GM18498 (cell line): ENCODE results near the gene SUDS3.
"Not testable (repeated sequence)": the region's sequence is repeated elsewhere in the genome, so short reads cannot be mapped to it uniquely, and the experiment has no call there.

Source experiments
- ATAC-seq: cut with Tn5 transposase; IDR thresholded peaks from one replicate; pipeline ENCODE4 v1.9.1; 2021; ENCODE audit warnings: mild to moderate bottlenecking, moderate library complexity; ENCODE audit not compliant: unreplicated experiment

Gene SUDS3

DNA sequence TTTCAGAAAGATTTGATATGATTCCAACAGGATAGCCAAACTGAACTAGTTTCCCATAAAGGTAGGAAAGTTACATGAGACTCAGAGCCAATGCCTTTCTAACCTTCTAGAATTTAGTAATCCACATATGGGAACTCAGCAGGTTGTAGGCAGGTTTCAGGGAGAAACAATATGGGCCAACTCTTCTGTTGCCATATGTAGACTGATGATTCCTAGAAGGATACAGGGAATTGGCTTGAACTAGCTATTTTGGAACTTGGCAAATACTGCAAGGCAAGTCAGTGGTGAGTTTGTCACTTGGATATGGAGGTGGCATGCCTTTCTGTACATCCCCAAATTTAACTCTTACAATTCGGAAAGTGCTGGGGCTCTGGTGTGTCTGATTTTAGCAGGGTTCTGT is 15.5 kb downstream of the SUDS3 start:
- ATAC-seq = no peak

DNA sequence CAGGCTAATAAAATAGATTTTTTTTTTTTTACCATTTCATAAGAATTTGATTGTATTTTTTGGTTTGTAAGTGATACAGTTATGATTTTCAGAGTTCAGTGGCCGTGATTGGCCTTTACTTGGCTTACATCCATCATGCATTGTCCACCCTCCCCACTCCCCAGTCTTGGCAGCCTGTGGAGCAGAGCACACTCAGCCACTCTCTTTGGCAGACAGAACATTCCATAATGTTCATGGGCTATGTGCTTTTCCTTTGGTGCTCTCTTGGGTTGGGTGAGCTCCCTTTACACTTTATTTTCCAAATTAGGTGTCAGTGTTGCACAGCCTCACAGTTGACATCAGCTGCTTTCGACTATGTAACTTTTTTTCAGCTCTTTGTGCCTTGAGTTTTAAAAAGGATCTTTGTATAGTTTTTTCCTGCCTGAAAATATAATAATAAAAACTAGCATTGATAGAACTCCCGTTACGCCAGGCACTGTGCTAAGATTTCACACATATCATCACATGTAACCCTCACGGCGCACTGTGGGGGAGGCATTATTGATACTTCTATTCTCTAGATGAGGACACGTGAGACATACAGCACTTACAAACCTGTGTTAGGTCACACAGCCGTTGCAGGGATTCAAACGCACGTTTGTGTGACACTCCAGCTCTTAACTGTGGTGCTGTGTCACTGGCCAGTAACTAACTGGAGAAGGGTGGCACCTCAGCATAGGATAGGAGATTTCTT is 21.5 kb downstream of the SUDS3 start:
- no peak for ATAC-seq

DNA sequence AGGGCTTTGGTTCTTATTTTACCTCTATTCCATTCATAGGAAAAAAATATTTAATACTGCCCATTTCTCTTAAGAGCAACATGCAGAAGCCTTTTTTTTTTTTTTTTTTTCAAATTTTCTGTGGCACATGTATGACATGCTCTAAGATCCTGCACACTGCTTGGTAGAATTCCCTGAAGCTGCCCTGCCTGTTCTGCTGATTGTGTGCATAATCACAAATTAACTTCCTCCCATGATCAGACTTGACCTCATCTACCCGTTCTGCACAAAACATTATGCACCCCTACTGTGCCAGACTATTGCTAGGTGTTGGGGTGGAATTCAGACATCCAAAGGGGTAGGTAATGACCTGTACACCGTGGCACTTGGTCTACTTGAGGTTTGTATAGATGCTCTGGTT is 22.2 kb downstream of the SUDS3 start:
- no peak for ATAC-seq

DNA sequence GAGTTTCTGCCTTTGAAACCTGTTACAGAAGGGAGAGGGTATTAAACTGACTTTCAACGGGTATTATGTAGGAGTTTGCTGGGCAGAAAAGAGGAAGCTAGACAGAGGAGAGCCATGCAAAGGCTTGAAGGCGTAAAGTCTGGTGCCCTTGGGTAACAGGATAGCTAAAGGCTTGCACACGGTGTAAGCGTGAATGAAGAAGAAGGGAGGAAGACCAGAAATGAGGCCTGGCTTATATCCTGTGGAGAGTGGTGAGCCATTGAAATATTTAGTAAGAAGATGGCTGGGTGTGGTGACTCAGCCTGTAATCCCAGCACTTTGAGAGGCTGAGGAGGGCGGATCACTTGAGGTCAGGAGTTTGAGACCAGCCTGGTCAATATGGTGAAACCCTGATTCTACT is 22.6 kb downstream of the SUDS3 start:
- ATAC-seq = no peak

DNA sequence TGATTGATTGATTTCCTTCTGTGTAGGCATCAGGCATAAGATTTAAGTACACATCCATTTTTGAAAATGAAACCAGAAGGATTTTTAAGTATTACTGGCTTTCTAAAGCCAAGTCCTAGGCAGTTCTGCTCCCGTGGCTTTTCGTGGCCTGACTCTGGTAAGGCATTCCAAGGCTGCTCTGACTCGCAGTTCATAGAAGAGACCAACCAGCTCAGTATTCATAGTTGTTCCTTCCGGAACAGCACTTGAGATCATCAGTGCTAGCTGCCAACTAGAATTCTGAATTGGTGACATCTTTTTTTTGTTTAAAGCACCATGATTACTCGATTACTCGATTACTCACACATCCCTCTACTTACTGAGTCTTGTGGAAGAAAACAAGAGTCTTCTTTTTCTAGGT is 25.9 kb downstream of the SUDS3 start:
- ATAC-seq = no peak

DNA sequence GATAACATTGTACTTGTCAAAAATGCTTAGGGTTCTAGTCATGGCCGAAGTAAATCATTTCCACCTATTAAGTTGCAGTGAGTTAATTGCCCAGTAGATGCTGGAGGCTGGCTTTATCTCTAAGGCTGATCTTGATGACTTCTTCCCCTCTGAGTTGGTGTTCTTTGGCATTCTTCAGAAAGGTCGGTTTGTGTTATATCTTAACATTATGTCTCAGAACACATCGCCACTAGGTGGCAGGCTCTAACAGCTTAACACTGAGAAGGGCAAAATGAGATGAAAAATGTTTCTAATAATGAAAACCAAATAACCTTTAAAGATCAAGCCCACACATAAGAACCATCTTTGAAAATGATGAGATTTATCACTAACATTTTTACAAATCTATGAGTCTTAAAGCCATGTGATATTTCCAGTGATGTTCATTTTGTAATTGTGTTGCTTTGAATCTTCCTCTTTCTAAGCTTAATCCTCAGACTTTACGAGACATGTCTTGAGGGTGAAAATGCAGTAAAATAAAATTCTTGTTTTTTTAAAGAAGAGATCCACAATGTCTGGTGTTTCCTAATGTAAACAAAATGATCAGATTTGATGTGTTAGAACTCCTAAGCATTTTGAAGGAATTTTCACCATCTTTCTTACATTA is 28.6 kb downstream of the SUDS3 start:
- peak; percentile 60 for ATAC-seq

DNA sequence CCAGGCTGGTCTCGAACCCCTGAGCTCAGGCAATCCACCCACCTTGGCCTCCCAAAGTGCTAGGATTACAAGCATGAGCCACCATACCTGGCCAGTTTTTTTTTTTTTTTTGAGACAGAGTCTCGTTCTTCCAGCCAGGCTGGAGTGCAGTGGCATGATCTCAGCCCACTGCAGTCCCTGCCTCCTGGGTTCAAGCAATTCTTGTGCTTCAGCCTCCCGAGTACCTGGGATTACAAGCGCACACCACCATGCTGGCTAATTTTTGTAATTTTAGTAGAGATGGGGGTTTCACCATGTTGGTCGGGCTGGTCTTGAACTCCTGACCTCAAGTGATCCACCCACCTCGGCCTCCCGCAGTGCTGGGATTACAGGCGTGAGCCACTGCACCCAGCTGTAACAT is 31.9 kb downstream of the SUDS3 start:
- not testable (repeated sequence) for ATAC-seq

DNA sequence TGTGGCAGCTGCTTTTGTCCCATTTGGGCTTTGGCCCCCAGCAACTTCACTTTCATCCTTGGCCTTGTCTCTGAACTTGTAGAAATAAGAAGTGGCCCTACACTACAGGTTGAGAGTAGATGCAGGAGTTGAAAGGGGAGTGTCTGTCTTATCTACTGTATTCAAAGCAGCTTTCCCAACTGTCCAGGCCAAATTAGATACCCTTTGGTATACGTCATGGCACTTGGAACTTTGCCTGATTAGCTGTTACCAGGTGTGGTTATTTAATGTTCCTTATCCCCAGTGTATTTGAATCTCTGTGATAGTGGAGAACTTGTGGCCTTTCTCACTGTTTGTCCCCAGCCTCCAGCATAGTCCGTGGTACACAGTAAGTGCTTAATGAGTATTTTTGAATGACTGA is 33.5 kb downstream of the SUDS3 start:
- ATAC-seq = no peak

DNA sequence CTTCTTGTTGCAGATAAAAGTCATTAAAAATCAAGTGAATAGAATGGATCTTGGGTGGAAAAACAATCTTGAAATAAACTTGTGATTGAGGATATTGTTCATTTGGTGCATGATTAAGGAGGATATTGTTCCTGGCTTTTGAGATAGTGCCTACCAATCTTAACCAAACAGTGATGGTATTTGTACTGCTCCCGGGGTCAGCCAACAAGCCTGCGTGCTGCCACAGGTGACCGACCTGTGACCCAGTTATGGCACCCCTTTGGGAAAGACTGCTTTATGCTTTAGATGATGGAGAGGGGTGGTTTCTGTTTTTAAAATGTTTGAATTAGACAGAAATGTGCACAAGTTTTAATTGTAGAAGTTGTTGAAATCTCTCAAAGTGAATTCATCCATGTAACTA is 41.6 kb downstream of the SUDS3 start:
- ATAC-seq = no peak

DNA sequence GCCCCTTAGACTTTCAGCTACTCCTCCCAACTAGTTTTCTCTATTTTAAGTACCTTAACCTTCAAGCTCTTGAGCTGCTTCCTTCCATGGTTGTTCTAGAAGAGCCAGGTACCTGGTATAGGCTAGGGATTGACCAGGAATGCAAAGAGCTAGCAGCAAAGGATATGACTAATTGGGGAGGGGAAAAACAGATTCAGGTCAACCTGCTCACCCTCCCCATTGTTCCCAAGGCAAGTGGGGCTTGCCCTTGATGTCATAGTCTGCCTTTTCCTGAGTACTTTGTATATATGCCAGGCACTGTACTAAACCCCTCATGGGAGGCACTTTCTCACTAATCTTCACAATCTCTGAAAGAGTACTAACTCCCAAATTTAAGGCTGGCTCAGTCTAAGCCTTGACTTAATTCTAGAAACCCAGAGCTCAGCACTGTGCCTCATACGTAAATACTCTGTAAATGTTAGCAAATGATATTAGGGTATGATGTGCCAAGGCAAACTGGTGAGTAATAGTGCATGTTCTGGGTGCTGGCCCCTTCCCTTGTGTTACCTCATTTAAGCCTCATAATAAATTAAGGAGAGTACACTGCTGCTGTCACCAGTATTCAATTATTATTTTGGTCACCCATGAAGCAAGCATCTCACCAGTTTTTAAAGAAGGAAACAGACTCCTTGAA is 42.2 kb downstream of the SUDS3 start:
- no peak for ATAC-seq

DNA sequence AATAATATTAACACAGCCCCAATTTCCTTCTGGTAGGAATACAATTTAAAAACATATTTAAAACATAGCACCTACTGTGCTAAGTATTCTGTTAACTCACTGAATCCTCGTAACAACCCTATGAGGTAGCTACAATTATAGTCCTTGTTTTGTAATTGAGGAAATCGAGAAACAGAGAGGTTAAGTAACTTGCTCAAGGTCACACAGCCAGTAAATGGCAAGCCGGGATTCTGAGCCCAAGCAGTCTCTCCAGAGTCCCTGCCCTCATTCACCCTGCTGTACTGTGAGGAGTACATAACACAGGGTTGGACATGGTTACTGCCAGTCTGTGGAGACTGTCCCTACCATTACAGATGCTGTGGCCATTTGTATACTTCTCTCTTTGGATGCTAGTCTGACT is 44.3 kb downstream of the SUDS3 start:
- no peak for ATAC-seq

DNA sequence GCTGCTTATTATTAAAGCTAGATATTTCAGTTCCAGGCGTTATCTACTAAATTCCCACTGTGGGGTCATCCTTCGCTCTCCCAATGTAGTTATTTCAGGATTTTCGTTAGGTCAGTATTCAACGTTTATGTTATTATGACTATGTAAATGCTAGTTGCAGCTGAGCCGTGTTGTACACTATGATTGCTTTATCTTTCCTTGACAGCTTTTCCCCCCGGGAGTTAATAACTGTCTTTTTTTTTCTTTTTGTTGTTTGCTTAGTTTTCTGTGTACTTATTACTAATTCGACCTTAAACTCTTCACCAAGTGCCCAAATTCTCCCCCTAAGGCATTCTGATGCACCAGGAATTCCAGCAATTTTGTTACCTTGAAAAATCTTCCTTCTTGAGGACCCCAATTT is 48.5 kb downstream of the SUDS3 start:
- no peak for ATAC-seq

DNA sequence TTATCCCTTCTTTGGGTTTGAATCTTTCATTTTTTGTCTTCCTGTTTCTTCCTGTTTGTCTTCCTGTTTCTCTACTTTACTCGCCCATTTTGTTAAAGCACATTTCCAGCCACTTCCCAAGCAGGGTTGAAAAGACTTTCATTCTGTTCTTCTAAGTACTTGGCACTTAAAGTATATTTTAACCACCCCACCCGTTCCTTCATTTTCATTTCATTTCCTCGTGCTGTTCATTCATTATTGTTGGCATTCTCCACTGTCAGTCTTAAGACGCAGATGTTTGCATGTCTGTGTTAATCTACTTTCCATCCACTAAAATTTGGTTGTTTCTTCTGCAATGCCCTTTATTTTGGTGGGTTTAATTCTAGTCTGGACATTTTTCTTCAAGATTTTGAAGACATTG is 49.0 kb downstream of the SUDS3 start:
- no peak for ATAC-seq

DNA sequence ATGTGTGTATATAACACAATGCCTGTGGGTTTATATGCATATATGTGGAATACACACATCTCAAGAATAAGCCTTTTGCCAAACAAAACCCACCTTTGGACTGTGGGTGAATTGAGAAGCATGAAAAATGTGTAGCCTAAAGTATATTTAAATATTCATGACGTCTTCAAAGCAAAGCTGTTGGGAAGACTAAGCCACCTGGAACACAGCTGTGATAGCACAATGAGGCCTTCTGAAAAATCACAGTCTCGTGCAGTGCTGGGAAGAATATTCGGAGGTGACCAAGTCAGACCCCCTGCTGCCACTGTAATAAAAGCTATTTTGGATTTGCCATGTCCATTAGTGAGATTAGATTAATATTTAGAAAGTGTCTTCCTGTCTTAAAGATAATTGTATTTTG is 51.5 kb downstream of the SUDS3 start:
- ATAC-seq = no peak

DNA sequence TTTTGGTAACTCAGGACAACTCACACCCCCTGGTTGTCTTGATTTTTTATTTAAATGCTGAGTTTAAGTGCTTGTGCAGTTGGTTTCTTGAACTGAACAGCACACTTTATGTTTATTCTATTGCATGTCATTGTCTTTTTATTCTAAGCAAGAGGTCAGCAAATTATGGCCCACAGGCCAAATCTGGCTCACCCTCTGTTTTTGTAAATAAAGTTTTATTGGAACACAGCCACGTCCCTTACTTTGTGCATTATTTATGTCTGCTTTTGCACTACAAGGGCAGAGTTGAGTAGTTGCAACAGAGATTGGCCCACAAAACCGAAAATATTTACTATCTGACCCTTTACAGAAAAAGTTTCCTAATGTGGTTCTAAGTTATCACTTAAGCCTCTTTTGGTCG is 52.3 kb downstream of the SUDS3 start:
- ATAC-seq = no peak

DNA sequence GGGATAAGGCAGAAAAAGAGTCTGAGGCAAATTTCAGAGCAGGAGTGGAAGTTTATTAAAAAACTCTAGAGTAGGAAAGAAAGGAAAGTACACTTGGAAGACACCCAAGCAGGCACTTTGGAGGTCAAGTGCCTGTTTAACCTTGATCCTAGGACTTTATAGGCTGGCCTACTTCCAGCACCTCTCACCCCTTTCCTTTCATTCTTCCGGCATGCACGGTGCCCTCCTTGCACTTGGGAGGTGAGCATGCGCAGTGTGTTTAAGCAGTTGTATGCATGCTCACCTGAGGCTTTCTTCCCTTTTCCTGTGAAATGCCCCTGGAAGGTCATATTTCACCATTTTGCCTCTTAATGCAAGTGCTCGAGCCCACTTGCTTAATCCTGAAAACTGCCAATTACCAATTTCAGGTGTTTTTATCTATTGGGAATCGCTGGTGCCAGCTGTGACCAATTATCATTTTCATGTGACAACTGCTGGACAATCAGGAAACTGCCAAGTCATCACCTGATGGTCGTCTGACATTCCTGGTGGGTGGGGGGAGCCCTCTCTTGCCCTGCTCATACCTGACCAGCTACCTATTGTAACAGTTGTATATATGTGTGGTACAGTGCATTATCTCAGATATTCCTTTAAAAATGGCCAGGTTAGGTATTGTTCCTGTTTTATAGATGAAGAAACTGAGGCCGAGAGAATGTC is 53.5 kb downstream of the SUDS3 start:
- ATAC-seq = no peak

DNA sequence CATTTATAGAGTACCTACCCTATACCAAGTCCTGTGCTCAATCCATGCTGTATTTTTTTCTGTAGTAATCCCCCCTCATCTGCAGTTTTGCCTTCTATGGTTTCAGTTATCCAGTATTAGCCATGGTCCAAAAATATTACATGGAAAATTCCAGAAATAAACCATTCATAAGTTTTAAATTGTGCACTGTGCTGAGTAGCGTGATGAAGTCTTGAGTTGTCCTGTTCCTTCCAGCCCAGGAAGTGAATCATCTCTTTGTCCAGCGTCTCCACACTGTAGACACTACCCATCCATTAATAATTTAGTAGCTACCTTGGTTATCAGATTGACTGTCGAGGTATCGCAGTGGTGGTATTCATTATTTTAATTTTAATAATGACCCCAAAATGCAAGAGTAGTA is 54.2 kb downstream of the SUDS3 start:
- no peak for ATAC-seq

DNA sequence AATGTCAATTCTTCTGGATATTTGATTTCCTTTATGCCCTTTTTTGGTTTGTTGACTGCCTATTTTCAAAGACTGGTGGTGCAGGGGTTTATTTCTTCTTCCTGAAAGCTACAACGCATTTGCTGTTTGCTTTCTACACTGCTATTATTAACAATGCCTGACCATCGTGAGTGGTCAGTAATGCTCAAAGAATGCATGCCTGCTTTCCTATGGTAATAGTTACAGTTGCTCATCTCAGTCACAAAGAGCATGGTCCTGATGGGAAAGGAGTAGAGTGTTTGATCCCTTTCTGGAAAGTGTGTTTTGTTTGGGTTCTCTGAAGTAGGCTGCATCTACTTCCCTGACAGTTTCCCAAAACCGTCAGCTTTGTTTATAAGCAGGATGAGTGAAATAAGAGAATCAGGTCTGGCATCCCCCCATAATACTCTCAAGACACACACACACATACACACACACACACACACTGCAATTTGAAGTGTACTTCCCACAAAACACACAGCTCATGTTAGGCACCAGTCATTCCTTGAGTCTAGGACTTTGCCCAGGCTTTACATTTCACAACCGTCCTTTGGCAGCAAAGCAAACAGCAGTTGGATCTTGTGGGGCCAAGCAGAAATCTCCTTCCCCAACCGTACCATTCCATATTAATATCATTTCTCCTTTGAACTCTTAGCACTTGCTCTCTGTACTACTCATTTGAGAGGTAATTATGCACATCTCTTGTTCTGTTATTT is 56.6 kb downstream of the SUDS3 start:
- ATAC-seq = no peak

DNA sequence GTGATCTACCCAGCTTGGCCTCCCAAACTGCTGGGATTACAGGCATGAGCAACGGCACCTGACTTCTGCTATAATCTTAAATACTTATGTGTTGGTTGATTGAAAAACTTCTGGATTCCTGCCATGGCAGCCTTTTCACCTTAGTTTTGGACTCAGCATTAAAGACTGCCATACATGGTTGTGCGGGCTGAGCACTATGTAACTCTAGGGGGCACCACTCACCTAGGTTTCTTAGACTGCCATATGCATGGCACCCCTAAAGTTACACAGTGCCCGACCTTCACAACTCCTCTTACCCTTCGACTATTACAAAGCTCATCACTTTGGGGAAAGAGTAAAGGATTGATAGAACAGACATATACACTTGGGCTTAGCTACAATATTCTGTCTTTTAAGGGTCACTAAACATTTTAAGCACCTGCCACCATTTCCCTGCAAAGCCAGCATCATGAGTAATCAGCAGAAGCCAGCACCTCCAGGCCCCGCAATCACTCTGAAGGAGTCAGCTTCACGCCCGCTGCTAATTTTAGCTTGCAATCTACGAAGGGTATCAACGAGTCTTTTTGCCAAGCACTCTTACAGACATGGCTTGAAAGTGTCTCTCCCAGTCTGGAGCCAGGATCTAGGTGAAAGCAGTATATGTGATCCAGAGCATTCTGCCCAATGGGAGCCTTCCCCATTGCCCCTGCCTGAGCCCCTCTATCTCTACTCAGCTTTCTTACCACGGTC is 59.8 kb downstream of the SUDS3 start:
- no peak for ATAC-seq

DNA sequence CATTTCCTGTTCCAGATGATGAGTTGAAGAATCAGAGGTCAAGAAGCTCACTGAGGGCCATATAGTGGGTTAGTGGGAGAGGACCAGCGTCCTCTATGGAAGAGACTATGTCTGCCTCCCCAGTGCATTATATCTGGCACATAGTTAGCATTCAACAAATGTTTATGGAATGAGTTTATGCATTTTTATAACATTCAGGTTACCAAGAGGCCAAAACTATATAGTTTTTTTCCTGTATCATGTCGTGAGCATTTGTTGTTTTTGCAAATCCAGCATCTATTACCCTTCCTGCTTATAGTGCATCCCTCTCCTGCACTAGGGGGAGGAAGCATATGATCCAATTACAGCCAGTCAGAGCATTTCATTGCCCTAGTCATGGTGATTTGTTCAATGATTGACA is 60.6 kb downstream of the SUDS3 start:
- no peak for ATAC-seq
